ENCODE results near the gene ACO2.

ACO2 gene

DNA sequence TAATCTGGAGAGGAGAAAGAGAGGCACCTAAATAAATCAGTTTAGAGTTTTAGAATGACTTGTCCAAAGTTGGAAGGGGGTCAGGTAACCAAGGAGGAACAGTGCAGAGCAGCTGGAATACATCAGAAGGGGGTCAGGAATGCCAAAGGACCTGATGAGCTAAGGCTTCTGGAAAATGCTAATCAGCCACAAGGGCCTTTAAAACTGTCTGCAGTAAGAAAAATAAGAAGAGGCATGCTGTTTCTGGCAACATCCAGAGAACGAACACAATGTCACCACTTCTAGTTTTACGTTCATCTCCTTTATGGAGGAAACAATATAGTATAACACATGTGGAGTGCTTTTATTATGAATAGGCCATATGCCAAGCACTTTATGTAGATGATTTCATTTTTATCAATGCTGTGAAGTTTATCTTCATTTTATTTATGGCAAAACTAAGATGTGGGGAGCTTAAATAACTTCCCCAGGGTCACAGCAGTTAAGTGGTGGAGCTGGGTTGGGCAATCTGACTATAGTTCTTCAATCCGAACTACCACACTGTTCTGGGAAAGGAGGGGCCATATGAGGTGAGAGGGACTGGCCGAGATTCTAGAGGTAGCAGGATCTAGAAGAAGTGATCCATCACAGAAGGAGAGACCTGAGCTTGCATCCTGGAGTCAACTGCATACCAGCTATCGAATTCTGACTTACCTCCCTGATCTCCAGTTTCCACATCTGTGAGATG lies 22.6 kb downstream of the ACO2 start:
- TF ChIP-seq, protein P1, sequence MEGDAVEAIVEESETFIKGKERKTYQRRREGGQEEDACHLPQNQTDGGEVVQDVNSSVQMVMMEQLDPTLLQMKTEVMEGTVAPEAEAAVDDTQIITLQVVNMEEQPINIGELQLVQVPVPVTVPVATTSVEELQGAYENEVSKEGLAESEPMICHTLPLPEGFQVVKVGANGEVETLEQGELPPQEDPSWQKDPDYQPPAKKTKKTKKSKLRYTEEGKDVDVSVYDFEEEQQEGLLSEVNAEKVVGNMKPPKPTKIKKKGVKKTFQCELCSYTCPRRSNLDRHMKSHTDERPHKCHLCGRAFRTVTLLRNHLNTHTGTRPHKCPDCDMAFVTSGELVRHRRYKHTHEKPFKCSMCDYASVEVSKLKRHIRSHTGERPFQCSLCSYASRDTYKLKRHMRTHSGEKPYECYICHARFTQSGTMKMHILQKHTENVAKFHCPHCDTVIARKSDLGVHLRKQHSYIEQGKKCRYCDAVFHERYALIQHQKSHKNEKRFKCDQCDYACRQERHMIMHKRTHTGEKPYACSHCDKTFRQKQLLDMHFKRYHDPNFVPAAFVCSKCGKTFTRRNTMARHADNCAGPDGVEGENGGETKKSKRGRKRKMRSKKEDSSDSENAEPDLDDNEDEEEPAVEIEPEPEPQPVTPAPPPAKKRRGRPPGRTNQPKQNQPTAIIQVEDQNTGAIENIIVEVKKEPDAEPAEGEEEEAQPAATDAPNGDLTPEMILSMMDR (IDR thresholded peaks at IDR 0.05; ENCODE audit: low read depth, low read length, missing control alignments), result no peak
- H3K4me3 ChIP-seq (replicated peaks; ENCODE audit: low read depth, low read length), result no peak overlapping the region
- no peak for DNase-seq (ENCODE audit: extremely low read depth, low read depth)

DNA sequence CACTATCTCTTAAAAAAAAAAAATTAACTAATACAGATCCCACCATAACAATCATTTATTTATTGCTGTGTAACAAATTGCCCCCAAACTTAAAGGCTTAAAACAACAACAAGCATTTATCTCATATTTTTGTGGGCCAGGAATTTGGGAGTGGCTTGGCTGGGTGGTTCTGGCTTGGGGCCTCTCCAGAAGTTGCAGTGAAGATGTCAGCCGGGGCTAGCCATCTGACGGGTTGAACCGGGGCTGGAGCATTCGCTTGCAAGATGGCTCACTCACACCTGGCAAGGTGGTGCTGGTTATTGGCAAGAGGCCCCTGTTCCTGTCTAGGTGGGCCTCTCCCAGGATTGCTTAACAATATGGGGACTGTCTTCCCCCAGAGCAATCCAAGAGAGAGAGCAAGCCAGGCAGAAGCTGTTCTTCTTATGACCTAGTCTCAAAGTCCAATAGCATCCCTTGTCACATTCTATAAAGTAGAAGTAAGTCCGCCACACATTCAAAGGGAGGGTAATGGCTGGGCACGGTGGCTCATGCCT lies 29.5 kb downstream of the ACO2 start:
- DNase-seq (ENCODE audit: extremely low read depth, low read depth), result no peak
- no peak overlapping the region for H3K4me3 ChIP-seq (replicated peaks; ENCODE audit: low read depth, low read length)
- TF ChIP-seq, protein P1 (IDR thresholded peaks at IDR 0.05; ENCODE audit: low read depth, low read length, missing control alignments), result no peak

DNA sequence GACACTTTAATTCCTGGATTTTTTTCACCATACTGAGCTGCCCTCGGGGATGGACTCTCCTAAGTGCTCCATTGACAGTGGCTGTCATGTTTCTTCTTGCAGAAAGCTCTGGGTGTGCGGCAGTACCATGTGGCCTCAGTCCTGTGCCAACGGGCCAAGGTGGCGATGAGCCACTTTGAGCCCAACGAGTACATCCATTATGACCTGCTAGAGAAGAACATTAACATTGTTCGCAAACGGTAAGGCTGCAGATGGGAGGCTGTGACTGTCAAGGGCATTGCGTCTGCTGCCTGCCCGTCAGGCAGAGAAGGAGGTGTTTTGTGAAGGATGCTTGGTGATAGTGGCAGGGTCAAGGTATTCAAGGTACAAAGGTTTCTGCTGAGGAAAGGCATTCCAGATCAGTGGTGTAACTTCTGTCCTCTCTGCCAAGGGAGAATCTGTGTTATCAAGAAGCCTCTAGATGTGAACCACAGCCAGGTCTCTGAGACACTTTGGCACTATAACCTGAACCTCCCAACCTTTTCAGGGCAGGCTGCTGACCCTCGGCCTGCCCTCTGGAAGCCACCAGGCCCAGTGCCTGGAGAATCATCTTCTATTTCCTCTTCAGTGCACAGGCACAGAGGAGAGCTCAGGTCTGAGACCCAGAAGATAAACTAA lies 30.8 kb downstream of the ACO2 start:
- no peak for DNase-seq (ENCODE audit: extremely low read depth, low read depth)
- H3K4me3 ChIP-seq (replicated peaks; ENCODE audit: low read depth, low read length), result no peak overlapping the region
- TF ChIP-seq, protein P1 (IDR thresholded peaks at IDR 0.05; ENCODE audit: low read depth, low read length, missing control alignments), result no peak

DNA sequence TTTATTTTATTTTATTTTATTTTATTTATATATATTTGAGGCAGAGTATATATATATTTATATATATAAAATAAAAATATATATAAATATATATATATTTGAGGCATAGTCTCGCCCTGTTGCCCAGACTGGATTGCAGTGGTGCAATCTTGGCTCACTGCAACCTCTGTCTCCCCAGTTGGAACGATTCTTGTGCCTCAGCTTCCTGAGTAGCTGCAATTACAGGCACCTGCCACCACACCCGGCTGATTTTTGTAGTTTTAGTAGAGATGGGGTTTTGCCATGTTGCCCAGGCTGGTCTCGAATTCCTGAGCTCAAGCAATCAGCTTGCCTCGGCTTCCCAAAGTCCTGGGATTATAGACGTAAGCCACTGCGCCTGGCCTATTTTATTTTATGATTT lies 31.4 kb downstream of the ACO2 start:
- TF ChIP-seq, protein P1 (IDR thresholded peaks at IDR 0.05; ENCODE audit: low read depth, low read length, missing control alignments), result no peak
- H3K4me3 ChIP-seq (replicated peaks; ENCODE audit: low read depth, low read length), result no peak overlapping the region
- DNase-seq (ENCODE audit: extremely low read depth, low read depth), result no peak

DNA sequence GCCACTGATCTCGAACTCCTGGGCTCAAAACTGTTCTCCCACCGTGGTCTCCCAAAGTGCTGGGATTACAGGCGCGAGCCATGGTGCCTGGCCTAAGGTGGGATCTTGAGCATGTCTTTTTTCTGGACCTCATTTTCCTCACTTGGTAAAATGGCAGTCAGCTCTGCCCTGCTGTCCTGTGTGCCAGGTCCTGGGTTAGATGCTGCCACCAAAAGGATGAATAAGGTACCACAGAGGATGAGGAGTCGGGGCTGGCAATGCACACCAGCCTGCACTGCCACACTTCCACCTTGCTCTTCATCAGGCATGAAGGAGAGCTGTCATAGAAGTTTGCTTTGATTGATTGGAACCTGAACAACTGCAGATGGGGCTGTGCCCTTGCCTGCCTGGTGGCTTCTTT lies 32.3 kb downstream of the ACO2 start:
- TF ChIP-seq, protein P1 (IDR thresholded peaks at IDR 0.05; ENCODE audit: low read depth, low read length, missing control alignments), result no peak
- H3K4me3 ChIP-seq (replicated peaks; ENCODE audit: low read depth, low read length), result no peak overlapping the region
- no peak for DNase-seq (ENCODE audit: extremely low read depth, low read depth)

GRCh38 chr22:41504397-41504796 lies 35.5 kb downstream of the ACO2 start:
- no peak overlapping the region for H3K4me3 ChIP-seq (replicated peaks; ENCODE audit: low read depth, low read length)

More at GRCh38 chr22:41504397-41504796, 35.5 kb downstream of the ACO2 start:
- no peak for DNase-seq (ENCODE audit: extremely low read depth, low read depth)
- TF ChIP-seq, protein P1 (IDR thresholded peaks at IDR 0.05; ENCODE audit: low read depth, low read length, missing control alignments), result no peak

Measured in HFF-Myc (cell line).